PC-3 (cell line): Measurements from ENCODE around the gene RAET1E. TPM values are rescaled to one million over a fixed set of nuclear protein-coding genes. Genes with fewer than 3 reads are reported as not detected.
A peak's percentile ranks its signal among the peaks of the same experiment; 100 is the strongest.

Experiments
- ATAC-seq: fragments of 200-7000 bp; cut with Tn5 transposase; 2 replicates; pipeline ENCODE4 v1.9.1; 2020; ENCODE audit warnings: mild to moderate bottlenecking, moderate library complexity
- BruUV-seq: library from RNA; stranded (reverse); fragments of 400-500 nt; replicated peaks from 2 replicates; lab custom pipeline; 2021; lab: Mats Ljungman, UMichigan
- CTCF ChIA-PET: fragments of 300-600 bp; sonication (Branson Sonifier 250); formaldehyde crosslinking; loops from one replicate; lab custom pipeline; 2022; ENCODE audit warnings: antibody characterized with exemption; lab: Charles Lee
- POLR2A ChIA-PET: fragments of 300-600 bp; sonication (Branson Sonifier 250); formaldehyde crosslinking; loops from one replicate; lab custom pipeline; 2022; ENCODE audit warnings: antibody characterized with exemption; ENCODE audit not compliant: unreplicated experiment; lab: Charles Lee
- DNase-seq: peaks from one replicate; pipeline ENCODE4 v3.0.0-alpha.2; 2015
- H2AFZ ChIP-seq: fragments of 300-600 bp; sonication (generic); 2 replicates; pipeline ENCODE4 v1.6.0; 2016; ENCODE audit warnings: antibody characterized with exemption, low read length
- H3F3A ChIP-seq: fragments of 300-600 bp; sonication (generic); one replicate; pipeline ENCODE4 v1.6.0; 2017; ENCODE audit warnings: antibody characterized with exemption, low read length, control low read depth, mild to moderate bottlenecking; ENCODE audit not compliant: unreplicated experiment
- H3K27ac ChIP-seq: fragments of 300-600 bp; sonication (generic); 2 replicates; pipeline ENCODE4 v1.5.1; 2016; ENCODE audit warnings: mild to moderate bottlenecking, low read length
- H3K27me3 ChIP-seq: fragments of 300-600 bp; sonication (generic); 2 replicates; pipeline ENCODE4 v1.6.1; 2016; ENCODE audit warnings: low read length, mixed read lengths
- H3K36me3 ChIP-seq: fragments of 300-600 bp; sonication (generic); 2 replicates; pipeline ENCODE4 v1.6.1; 2016; ENCODE audit warnings: low read depth, mixed run types, low read length, mixed read lengths
- H3K4me1 ChIP-seq: fragments of 300-600 bp; sonication (generic); 2 replicates; pipeline ENCODE4 v1.5.1; 2016; ENCODE audit warnings: low read length; ENCODE audit not compliant: insufficient read depth
- H3K4me2 ChIP-seq: fragments of 300-600 bp; sonication (generic); 2 replicates; pipeline ENCODE4 v1.6.0; 2016; ENCODE audit warnings: low read length
- H3K4me3 ChIP-seq: fragments of 300-600 bp; sonication (generic); 2 replicates; pipeline ENCODE4 v1.5.1; 2016; ENCODE audit warnings: mild to moderate bottlenecking, low read length, mixed read lengths
- H3K79me2 ChIP-seq: fragments of 300-600 bp; sonication (generic); 2 replicates; pipeline ENCODE4 v1.6.1; 2017; ENCODE audit warnings: low read length, mixed read lengths
- H3K9ac ChIP-seq: fragments of 300-600 bp; sonication (generic); 2 replicates; pipeline ENCODE4 v1.6.0; 2016; ENCODE audit warnings: mild to moderate bottlenecking, low read length
- H3K9me2 ChIP-seq: fragments of 300-600 bp; sonication (generic); replicated peaks from 2 replicates; pipeline ENCODE4 v1.6.1; 2016; ENCODE audit warnings: mixed run types, low read length, mixed read lengths
- H3K9me3 ChIP-seq: fragments of 300-600 bp; sonication (generic); 2 replicates; pipeline ENCODE4 v1.6.1; 2016; ENCODE audit warnings: low read length, mixed read lengths
- H4K20me1 ChIP-seq: fragments of 300-600 bp; sonication (generic); 2 replicates; pipeline ENCODE4 v1.6.1; 2016; ENCODE audit warnings: low read length, mixed read lengths
- EZH2 ChIP-seq: fragments of 300-600 bp; sonication (generic); IDR thresholded peaks from one replicate; pipeline ENCODE4 v1.6.1; 2017; ENCODE audit warnings: antibody characterized with exemption, mild to moderate bottlenecking, low read length; ENCODE audit not compliant: unreplicated experiment
- EZH2phosphoT487 ChIP-seq: fragments of 300-600 bp; sonication (generic); IDR thresholded peaks from 2 replicates; pipeline ENCODE4 v1.6.1; 2018; ENCODE audit warnings: mild to moderate bottlenecking, antibody characterized with exemption, low read length, borderline replicate concordance
- intact Hi-C: fragments of 100-400 bp; cut with micrococcal nuclease; formaldehyde crosslinking; loops from 2 replicates; pipeline ENCODE4 v1.9.0; 2023
- total RNA-seq: library from RNA; depleted of rRNA; stranded (reverse); fragments of >200 nt; gene quantifications from 2 replicates; pipeline ENCODE4 v1.2.3, GENCODE V29; 2014
- TF ChIP-seq, protein P1 (sequence below): fragments of 300-600 bp; sonication (generic); conservative IDR thresholded peaks from 2 replicates; pipeline ENCODE4 v1.5.1; 2017; ENCODE audit warnings: antibody characterized with exemption, low read depth, mild to moderate bottlenecking, low read length

RAET1E gene
- total RNA-seq, 1 experiment from 2014 or later = 0.40 TPM

DNA sequence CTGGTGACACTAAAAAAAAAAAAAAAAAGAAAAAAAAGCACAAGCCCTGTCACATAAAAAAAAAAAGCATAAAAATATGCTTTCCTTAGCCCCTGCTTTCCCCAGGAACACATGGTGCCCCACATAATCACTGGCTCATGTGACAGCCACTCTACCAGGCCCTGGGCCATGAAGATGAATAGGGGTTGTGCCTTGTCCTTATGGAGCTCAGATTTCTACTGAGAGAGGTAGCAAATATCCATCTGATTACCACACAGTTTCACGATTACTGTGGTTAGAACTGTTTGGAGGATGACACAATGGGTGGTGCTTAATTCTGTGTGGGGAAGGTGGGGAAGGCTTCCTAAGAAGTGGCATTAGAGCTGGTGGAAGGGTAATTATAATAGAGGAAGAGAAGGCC lies 9.3 kb downstream of the RAET1E start:
- Histone ChIP-seq H3K4me3 (no peak overlapping the region), H3F3A (no peaks in the 10 kb centered on the region), H3K9me2 (no peaks in the 10 kb centered on the region), H3K79me2 (no peaks in the 10 kb centered on the region), H3K27me3 (no peaks in the 10 kb centered on the region), H2AFZ (no peak overlapping the region), H3K9ac (no peak overlapping the region), H3K4me2 (no peak overlapping the region), H3K9me3 (no peaks in the 10 kb centered on the region), H3K4me1 (0 out of 2 replicates have a peak, but pooled peaks cover 8% of the 10 kb centered on the region), H3K27ac (no peak overlapping the region), H3K36me3 (no peaks in the 10 kb centered on the region), H4K20me1 (no peaks in the 10 kb centered on the region)
- ChIA-PET CTCF (no interaction called here), POLR2A (interaction anchor here (0.5 kb wide), 1 partner anchor 66 kb away, joined by 15 read pairs; no protein-coding TSS in a partner anchor)
- ATAC-seq (no peak), DNase-seq (no peak)
- no peak for TF ChIP-seq EZH2phosphoT487
- TF ChIP-seq EZH2 = no peak
- TF ChIP-seq, protein P1, sequence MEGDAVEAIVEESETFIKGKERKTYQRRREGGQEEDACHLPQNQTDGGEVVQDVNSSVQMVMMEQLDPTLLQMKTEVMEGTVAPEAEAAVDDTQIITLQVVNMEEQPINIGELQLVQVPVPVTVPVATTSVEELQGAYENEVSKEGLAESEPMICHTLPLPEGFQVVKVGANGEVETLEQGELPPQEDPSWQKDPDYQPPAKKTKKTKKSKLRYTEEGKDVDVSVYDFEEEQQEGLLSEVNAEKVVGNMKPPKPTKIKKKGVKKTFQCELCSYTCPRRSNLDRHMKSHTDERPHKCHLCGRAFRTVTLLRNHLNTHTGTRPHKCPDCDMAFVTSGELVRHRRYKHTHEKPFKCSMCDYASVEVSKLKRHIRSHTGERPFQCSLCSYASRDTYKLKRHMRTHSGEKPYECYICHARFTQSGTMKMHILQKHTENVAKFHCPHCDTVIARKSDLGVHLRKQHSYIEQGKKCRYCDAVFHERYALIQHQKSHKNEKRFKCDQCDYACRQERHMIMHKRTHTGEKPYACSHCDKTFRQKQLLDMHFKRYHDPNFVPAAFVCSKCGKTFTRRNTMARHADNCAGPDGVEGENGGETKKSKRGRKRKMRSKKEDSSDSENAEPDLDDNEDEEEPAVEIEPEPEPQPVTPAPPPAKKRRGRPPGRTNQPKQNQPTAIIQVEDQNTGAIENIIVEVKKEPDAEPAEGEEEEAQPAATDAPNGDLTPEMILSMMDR = no peak
- intact Hi-C loops = no loop called here
- BruUV-seq = no TSS peak

DNA sequence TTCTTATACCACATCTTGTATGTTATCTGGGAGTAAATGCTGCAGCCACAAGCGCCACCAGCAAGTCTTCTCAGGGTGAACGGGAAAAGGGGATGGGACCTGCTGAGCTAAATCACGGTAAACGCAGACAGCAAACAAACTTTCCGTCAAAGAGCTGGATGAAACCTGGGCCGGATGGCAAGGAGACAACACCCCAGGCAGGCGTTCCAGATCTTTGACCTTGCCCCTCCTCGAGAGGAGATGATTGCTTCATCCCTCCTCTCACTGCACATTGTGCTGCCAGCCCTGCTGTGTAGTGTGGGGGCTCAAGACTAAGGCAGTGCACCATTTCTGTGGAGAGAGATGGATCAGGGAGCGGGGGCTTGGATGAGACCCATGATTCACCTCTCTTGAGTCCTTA lies 9.8 kb downstream of the RAET1E start:
- BruUV-seq = no TSS peak
- no peak for DNase-seq
- POLR2A ChIA-PET = no interaction called here
- ATAC-seq = no peak
- Histone ChIP-seq H3K27ac (no peak overlapping the region), H3K9me3 (no peaks in the 10 kb centered on the region), H3F3A (no peaks in the 10 kb centered on the region), H3K36me3 (no peaks in the 10 kb centered on the region), H3K4me1 (0 out of 2 replicates have a peak, but pooled peaks cover 8% of the 10 kb centered on the region), H4K20me1 (no peaks in the 10 kb centered on the region), H3K79me2 (no peaks in the 10 kb centered on the region), H3K9ac (no peak overlapping the region), H3K27me3 (no peaks in the 10 kb centered on the region), H3K4me3 (no peak overlapping the region), H2AFZ (no peak overlapping the region), H3K9me2 (no peaks in the 10 kb centered on the region), H3K4me2 (no peak overlapping the region)
- TF ChIP-seq EZH2phosphoT487 (no peak), EZH2 (no peak)
- TF ChIP-seq, protein P1 = no peak
- intact Hi-C loops = no loop called here
- CTCF ChIA-PET = no interaction called here

DNA sequence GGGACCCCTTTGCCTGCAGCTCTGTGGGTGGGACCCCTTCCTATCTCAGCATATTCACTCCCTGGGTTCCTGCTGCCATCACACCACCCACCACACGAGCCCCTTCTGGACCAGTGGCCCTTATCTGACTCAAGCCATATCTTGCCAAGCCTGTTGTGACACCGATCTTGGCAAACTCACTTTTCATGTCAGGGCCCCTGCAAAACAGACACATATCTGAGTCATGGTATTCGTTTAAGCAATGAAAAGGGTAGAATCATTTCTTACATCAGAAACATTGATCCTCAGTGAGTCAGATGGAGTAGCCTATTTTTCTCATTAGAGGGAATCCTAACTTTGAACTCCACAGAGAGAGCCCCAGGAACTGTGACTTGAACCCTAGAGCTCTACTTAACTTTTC lies 10.6 kb downstream of the RAET1E start:
- ATAC-seq = no peak
- no peaks in the 10 kb centered on the region for H3K79me2 ChIP-seq
- no peaks in the 10 kb centered on the region for H3K36me3 ChIP-seq
- H3K4me1 ChIP-seq = 0 out of 2 replicates have a peak, but pooled peaks cover 8% of the 10 kb centered on the region
- intact Hi-C loops = no loop called here
- H3K9ac ChIP-seq = no peak overlapping the region
- no peak for TF ChIP-seq EZH2
- TF ChIP-seq, protein P1 = no peak
- TF ChIP-seq EZH2phosphoT487 = no peak
- H3F3A ChIP-seq = no peaks in the 10 kb centered on the region
- BruUV-seq = no TSS peak
- no peaks in the 10 kb centered on the region for H3K9me2 ChIP-seq
- no peak overlapping the region for H3K27ac ChIP-seq
- H2AFZ ChIP-seq = no peak overlapping the region
- H3K4me2 ChIP-seq = no peak overlapping the region
- no peaks in the 10 kb centered on the region for H4K20me1 ChIP-seq
- ChIA-PET POLR2A (no interaction called here), CTCF (no interaction called here)
- DNase-seq = peak; percentile 26
- no peaks in the 10 kb centered on the region for H3K9me3 ChIP-seq
- no peaks in the 10 kb centered on the region for H3K27me3 ChIP-seq
- no peak overlapping the region for H3K4me3 ChIP-seq
